HUES64 (cell line): ENCODE data around the gene RELL1.

Source experiments
- H3K27ac ChIP-seq: 2 replicates; pipeline ENCODE4 v1.7.0; 2013; ENCODE audit warnings: low read depth, low read length, inconsistent platforms
- H3K27me3 ChIP-seq: 2 replicates; pipeline ENCODE4 v1.6.1; 2013; ENCODE audit warnings: mild to moderate bottlenecking, low read length; ENCODE audit not compliant: insufficient read depth
- H3K36me3 ChIP-seq: 2 replicates; pipeline ENCODE4 v1.6.1; 2013; ENCODE audit warnings: mild to moderate bottlenecking, low read length; ENCODE audit not compliant: insufficient read depth
- H3K4me1 ChIP-seq: 2 replicates; pipeline ENCODE4 v1.6.1; 2013; ENCODE audit warnings: mild to moderate bottlenecking, low read length, moderate library complexity; ENCODE audit not compliant: insufficient read depth
- H3K4me3 ChIP-seq: 2 replicates; pipeline ENCODE4 v1.5.1; 2013; ENCODE audit warnings: mild to moderate bottlenecking, low read length, moderate library complexity
- H3K9ac ChIP-seq: 2 replicates; pipeline ENCODE4 v1.6.1; 2013; ENCODE audit warnings: mild to moderate bottlenecking, low read depth, low read length
- H3K9me3 ChIP-seq: 2 replicates; pipeline ENCODE4 v1.6.1; 2013; ENCODE audit warnings: low read depth, low read length; ENCODE audit not compliant: insufficient read depth
- WGBS: fragments of 150-250, 120-280 bp; methylation state at CpG from one replicate; pipeline ENCODE4 v1.1.7; 2013; ENCODE audit warnings: missing lambda C conversion rate; 5-methylcytosine and 5-hydroxymethylcytosine counted together

Gene RELL1

DNA sequence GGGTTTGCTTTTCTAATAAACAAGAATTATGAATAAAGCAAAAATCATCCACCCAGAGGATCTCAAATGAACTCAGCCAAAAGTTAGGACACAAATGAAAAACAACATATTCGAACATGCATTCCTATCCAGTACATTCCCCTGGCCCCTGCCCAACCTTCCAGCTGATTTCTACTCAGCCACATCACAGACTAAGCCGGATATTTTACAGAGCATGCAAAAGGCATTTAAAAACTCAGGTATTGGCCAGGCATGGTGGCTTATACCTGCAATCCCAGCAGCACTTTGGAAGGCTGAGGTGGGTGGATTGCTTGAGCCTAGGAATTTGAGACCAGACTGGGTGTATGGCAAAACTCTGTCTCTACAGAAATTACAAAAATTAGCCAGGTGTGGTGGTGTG lies 54.6 kb downstream of the RELL1 start:
- H3K9ac ChIP-seq = no peak overlapping the region
- H3K4me3 ChIP-seq = no peak overlapping the region
- H3K27me3 ChIP-seq = no peaks in the 10 kb centered on the region
- no peak overlapping the region for H3K27ac ChIP-seq
- WGBS = 91% methylated on average over 2 of the region's 2 CpGs
- H3K9me3 ChIP-seq = no peaks in the 10 kb centered on the region
- H3K4me1 ChIP-seq = 0 out of 2 replicates have a peak, but pooled peaks cover 3% of the 10 kb centered on the region
- peaks cover 22% of the 10 kb centered on the region for H3K36me3 ChIP-seq

GRCh38 chr4:37629713-37630112 lies 56.5 kb downstream of the RELL1 start:
- Histone ChIP-seq H3K27me3 (no peaks in the 10 kb centered on the region), H3K36me3 (peaks cover 21% of the 10 kb centered on the region), H3K9me3 (no peaks in the 10 kb centered on the region), H3K4me3 (no peak overlapping the region), H3K9ac (no peak overlapping the region), H3K4me1 (no peaks in the 10 kb centered on the region), H3K27ac (no peak overlapping the region)
- WGBS = 94% methylated on average over 6 of the region's 6 CpGs

DNA sequence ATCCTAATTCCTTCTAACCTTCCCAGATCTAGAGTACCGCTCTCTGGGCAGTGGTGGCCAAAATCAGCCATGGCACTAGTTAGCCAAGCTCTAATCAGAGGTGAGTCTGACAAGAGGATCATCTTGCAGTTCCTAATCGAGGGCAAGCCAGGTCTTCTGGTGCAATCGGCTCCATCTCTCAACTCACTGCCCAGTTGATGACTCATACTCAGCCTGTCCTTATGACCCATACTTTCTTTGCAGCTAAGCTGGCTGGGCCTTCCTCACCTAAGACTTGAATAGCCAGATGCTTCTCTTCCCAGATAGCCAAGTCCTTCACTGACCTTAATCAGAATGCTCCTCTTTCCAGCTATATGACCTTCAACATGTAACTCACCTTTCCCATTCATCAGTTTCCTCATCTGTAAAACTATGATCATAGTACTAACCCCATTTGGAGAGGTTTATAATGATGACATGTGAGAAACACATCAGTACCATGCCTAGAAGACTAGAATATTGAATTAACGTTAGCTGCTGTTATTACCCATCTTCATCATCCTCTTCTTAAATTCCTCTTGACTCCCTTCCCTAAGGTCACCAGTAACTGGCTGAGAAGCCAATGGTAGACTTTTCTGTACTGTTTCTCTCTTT lies 57.1 kb downstream of the RELL1 start:
- no peak overlapping the region for H3K9ac ChIP-seq
- no peak overlapping the region for H3K27ac ChIP-seq
- H3K9me3 ChIP-seq = no peaks in the 10 kb centered on the region
- H3K4me1 ChIP-seq = no peaks in the 10 kb centered on the region
- H3K36me3 ChIP-seq = peaks cover 15% of the 10 kb centered on the region
- H3K27me3 ChIP-seq = no peaks in the 10 kb centered on the region
- 94% methylated on average over 4 of the region's 4 CpGs for WGBS
- H3K4me3 ChIP-seq = no peak overlapping the region

- H3K4me1 ChIP-seq = no peaks in the 10 kb centered on the region
- no peak overlapping the region for H3K27ac ChIP-seq
- peaks cover 8% of the 10 kb centered on the region for H3K36me3 ChIP-seq
- H3K9ac ChIP-seq = no peak overlapping the region
- no peaks in the 10 kb centered on the region for H3K9me3 ChIP-seq
- WGBS = 95% methylated on average over 3 of the region's 3 CpGs
- H3K4me3 ChIP-seq = no peak overlapping the region
- H3K27me3 ChIP-seq = no peaks in the 10 kb centered on the region
These were observed 58.9 kb downstream of the RELL1 start for GRCh38 chr4:37627263-37627662.

- Histone ChIP-seq H3K4me3 (no peak overlapping the region), H3K9me3 (no peaks in the 10 kb centered on the region), H3K27ac (no peak overlapping the region), H3K27me3 (no peaks in the 10 kb centered on the region), H3K9ac (no peak overlapping the region), H3K4me1 (no peaks in the 10 kb centered on the region), H3K36me3 (no peaks in the 10 kb centered on the region)
- WGBS = no CpG with 5 or more reads among the region's 1 CpG
These were observed 60.7 kb downstream of the RELL1 start for GRCh38 chr4:37625499-37625898.

GRCh38 chr4:37623940-37624339 lies 62.2 kb downstream of the RELL1 start:
- no peaks in the 10 kb centered on the region for H3K4me1 ChIP-seq
- H3K9ac ChIP-seq = no peak overlapping the region
- H3K27me3 ChIP-seq = no peaks in the 10 kb centered on the region
- whole genome bisulfite sequencing = 93% methylated on average over 8 of the region's 8 CpGs
- no peak overlapping the region for H3K4me3 ChIP-seq
- H3K36me3 ChIP-seq = no peaks in the 10 kb centered on the region
- H3K27ac ChIP-seq = no peak overlapping the region
- no peaks in the 10 kb centered on the region for H3K9me3 ChIP-seq

GRCh38 chr4:37623125-37623524 lies 63.1 kb downstream of the RELL1 start:
- Histone ChIP-seq H3K27me3 (no peaks in the 10 kb centered on the region), H3K4me3 (no peak overlapping the region), H3K9ac (no peak overlapping the region), H3K9me3 (no peaks in the 10 kb centered on the region), H3K4me1 (no peaks in the 10 kb centered on the region), H3K27ac (no peak overlapping the region), H3K36me3 (no peaks in the 10 kb centered on the region)
- 94% methylated on average over 4 of the region's 4 CpGs for WGBS

- H3K4me1 ChIP-seq = no peaks in the 10 kb centered on the region
- no peaks in the 10 kb centered on the region for H3K27me3 ChIP-seq
- H3K9ac ChIP-seq = no peak overlapping the region
- H3K4me3 ChIP-seq = no peak overlapping the region
- H3K27ac ChIP-seq = no peak overlapping the region
- no peaks in the 10 kb centered on the region for H3K36me3 ChIP-seq
- no peaks in the 10 kb centered on the region for H3K9me3 ChIP-seq
These were observed 66.0 kb downstream of the RELL1 start for GRCh38 chr4:37620176-37620575.

- WGBS = 100% methylated on average over 1 of the region's 3 CpGs
These were observed 70.5 kb downstream of the RELL1 start for GRCh38 chr4:37615720-37616063.

GRCh38 chr4:37615059-37615719 lies 71.0 kb downstream of the RELL1 start:
- no peak overlapping the region for H3K9ac ChIP-seq
- H3K36me3 ChIP-seq = 0 out of 2 replicates have a peak, but pooled peaks cover 5% of the 10 kb centered on the region
- H3K9me3 ChIP-seq = no peaks in the 10 kb centered on the region
- H3K27ac ChIP-seq = no peak overlapping the region
- no peaks in the 10 kb centered on the region for H3K27me3 ChIP-seq
- WGBS = 94% methylated on average over 5 of the region's 5 CpGs
- no peak overlapping the region for H3K4me3 ChIP-seq
- H3K4me1 ChIP-seq = 0 out of 2 replicates have a peak, but pooled peaks cover 3% of the 10 kb centered on the region

More at GRCh38 chr4:37615720-37616063, 70.5 kb downstream of the RELL1 start:
- Histone ChIP-seq H3K36me3 (0 out of 2 replicates have a peak, but pooled peaks cover 5% of the 10 kb centered on the region), H3K4me1 (0 out of 2 replicates have a peak, but pooled peaks cover 3% of the 10 kb centered on the region), H3K9me3 (no peaks in the 10 kb centered on the region), H3K9ac (no peak overlapping the region), H3K27ac (no peak overlapping the region), H3K27me3 (no peaks in the 10 kb centered on the region), H3K4me3 (no peak overlapping the region)

DNA sequence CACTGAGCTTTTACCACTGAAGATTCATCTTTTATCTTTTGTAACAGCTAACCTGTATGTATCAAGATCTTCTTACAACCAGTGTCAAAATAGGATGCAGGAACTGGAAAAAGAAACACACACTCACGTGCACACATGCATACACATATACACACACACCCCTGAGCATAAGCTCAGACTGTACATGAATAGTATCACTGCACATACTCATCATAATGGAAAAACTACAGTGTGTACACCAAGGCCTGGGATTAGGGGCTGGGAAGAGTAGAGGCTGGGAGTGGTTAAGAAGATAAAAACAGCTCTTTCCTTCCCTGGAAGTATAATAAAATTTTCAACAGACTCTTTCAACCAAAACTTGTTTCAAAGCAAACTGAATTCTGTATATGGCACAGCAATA lies 73.4 kb downstream of the RELL1 start:
- Histone ChIP-seq H3K27ac (no peak overlapping the region), H3K36me3 (0 out of 2 replicates have a peak, but pooled peaks cover 8% of the 10 kb centered on the region), H3K9ac (no peak overlapping the region), H3K27me3 (no peaks in the 10 kb centered on the region), H3K4me1 (0 out of 2 replicates have a peak, but pooled peaks cover 3% of the 10 kb centered on the region), H3K4me3 (no peak overlapping the region), H3K9me3 (0 out of 2 replicates have a peak, but pooled peaks cover 3% of the 10 kb centered on the region)
- WGBS = 100% methylated on average over 1 of the region's 1 CpG
